ENCODE measurements around the gene PDCD2L.

- TF ChIP-seq, protein P1, sequence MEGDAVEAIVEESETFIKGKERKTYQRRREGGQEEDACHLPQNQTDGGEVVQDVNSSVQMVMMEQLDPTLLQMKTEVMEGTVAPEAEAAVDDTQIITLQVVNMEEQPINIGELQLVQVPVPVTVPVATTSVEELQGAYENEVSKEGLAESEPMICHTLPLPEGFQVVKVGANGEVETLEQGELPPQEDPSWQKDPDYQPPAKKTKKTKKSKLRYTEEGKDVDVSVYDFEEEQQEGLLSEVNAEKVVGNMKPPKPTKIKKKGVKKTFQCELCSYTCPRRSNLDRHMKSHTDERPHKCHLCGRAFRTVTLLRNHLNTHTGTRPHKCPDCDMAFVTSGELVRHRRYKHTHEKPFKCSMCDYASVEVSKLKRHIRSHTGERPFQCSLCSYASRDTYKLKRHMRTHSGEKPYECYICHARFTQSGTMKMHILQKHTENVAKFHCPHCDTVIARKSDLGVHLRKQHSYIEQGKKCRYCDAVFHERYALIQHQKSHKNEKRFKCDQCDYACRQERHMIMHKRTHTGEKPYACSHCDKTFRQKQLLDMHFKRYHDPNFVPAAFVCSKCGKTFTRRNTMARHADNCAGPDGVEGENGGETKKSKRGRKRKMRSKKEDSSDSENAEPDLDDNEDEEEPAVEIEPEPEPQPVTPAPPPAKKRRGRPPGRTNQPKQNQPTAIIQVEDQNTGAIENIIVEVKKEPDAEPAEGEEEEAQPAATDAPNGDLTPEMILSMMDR (IDR thresholded peaks at IDR 0.05): no peak
- TF ChIP-seq POLR2A (IDR thresholded peaks at IDR 0.05): no peak
These were observed 17.4 kb upstream of the PDCD2L start for GRCh38 chr19:34386645-34387445.
